Activated CD8-positive, alpha-beta memory T cell treated with anti-CD3 and anti-CD28 coated beads for 4 hours (primary cell): ENCODE data around the gene SASH1.

Experiments used
- DNase-seq, 2 donors: peaks; one replicate each; pipeline ENCODE4 v3.0.0-alpha.2; 2020; ENCODE audit warnings: low read depth in 2 of 2

Gene SASH1

GRCh38 chr6:148459238-148459637, 116.6 kb downstream of the SASH1 start:
- DNase-seq: no peak

- no peak for DNase-seq
Observed at GRCh38 chr6:148460876-148461646, 118.4 kb downstream of the SASH1 start.

DNA sequence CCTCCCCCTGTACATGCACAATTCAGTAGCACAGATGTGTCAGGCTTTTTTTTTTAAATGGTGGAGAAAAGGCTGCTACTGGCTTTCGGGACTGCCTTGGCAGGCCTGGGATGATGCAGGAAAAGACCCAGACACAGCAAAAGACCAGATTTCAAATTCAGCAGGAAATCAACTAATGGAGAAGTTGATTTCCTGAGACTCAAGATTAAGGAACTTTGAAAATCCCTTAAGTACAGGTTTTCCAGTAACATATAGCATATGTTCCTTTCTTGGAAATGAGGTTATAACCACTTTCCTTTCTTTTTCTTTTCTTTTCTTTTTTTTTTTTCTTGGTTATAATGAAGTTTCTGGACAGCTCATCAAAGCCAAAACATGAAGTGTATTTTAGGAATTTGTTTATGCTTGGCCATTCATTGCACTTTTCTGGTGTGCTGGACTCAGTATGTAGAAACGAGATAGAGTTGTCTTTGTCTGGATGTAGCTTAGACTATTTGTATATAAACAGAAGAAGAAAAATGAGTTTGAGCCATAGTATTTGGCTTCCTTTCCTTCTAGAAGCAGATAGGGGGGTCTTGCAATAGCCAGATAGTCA, 119.4 kb downstream of the SASH1 start:
- DNase-seq: no peak

DNA sequence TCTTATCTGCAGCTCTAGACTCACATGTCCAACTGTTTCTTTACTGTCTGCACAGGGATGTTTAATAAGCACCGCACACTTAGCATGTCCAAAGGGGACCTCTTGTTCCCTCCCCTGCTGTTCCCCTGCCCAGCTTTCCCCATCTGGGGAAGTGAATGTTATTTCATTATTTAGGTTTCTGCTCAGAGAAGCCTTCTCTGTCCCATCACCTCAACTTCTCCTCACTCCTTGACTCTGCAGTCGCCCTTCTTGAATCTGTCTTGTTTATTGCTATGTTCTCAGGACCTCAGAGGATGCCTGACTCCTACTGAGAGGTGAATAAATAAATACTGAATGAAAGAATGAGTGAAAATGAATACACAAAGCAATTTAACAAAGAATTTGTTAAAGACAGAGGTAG, 121.0 kb downstream of the SASH1 start:
- DNase-seq: no peak

DNA sequence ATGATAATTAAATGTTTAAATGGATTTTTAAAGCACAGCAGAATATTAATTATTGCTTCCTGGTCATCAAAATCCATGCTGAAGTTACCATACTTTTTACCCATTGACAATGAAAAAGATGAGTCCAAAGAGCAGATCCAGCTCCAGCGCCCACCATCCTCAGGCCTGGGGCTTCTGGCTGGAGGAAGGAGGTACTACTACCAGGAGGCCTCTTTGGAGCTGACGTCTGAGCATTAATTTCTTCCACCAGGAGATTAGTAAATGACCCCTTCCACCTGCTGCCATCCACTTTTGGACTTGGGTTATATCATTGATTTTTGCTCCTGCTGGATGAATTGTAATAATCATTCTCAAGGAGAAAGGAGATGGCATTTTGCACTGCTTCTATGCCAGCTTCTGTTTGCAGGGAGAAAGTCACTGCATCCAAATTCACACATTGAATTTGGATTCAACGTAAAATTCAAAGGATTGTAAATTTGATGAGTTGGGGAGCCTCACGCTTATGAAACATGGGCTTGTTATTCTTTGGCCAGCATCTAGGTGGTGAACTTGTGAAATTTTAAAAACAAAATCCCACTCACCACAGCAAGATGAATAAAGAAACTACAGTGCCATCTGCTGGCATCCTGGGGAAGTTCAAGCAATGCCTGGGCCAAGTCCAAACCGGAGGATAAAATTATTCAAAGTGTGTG, 121.8 kb downstream of the SASH1 start:
- DNase-seq: no peak

- no peak for DNase-seq
Observed at GRCh38 chr6:148465011-148465335, 122.3 kb downstream of the SASH1 start.

DNA sequence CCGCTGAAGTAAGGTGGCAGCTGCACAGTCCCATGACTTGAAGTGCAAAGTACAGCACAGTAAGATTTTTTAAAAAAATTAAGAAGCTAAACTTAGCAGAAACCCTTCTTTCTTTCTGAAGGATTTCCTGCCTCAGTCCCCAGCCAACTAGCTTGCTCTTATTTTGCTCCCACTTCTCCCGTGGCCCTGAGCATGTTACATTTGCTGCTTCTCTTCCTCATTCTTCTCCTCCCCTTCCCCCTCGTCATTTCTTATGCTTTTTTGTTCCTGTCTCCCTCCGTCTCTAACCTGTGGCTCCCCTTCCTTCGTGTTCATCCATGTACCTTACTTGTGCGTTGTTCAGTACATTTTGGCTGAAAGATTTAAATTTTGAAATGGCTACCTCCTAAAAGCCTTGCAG, 123.0 kb downstream of the SASH1 start:
- DNase-seq: no peak

DNA sequence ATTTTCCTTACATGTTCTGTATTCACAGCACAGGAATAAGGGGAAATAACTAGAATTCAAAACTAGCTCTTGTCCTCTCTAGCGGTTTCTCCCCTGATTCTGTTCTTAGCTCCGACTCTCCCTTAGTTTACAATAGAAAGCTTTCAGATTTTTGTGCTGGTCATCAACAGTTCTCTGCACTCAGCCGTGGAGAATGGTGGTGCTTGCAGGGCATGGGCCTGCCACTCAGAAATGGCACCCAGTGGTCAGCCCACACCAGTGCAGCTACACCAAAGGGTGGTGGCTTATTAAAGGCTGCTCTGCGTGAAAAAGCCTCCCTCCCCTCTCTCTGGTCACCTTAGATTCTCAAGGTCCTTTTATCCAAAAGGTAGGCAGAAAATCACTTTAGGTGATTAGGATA, 123.5 kb downstream of the SASH1 start:
- DNase-seq: no peak

- no peak for DNase-seq
Observed at GRCh38 chr6:148467926-148468325, 125.3 kb downstream of the SASH1 start.

GRCh38 chr6:148470156-148470555, 127.5 kb downstream of the SASH1 start:
- DNase-seq: no peak

GRCh38 chr6:148470606-148471465, 128.2 kb downstream of the SASH1 start:
- DNase-seq: no peak

GRCh38 chr6:148471624-148472159, 129.1 kb downstream of the SASH1 start:
- no peak for DNase-seq

GRCh38 chr6:148472171-148473105, 129.8 kb downstream of the SASH1 start:
- no peak for DNase-seq

GRCh38 chr6:148479497-148479896, 136.9 kb downstream of the SASH1 start:
- DNase-seq: no peak

DNA sequence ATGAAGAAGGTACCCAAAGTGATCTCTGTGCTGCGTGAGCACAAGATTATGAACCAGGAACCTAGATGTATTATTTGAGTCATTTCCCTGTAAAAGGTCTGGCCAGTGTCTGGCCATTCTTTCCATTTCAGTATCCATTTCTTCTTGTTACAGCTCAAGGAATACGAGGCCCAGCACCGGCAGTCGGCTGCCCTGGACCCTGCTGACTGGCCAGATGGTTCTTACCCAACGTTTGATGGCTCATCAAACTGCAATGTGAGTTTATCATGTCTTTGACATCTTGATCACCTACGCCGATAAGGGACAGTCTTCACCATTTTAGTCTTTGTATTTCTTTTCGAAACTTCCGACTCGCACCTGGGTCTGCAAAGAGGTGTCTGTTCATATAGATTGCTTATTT, 144.8 kb downstream of the SASH1 start:
- no peak for DNase-seq

DNA sequence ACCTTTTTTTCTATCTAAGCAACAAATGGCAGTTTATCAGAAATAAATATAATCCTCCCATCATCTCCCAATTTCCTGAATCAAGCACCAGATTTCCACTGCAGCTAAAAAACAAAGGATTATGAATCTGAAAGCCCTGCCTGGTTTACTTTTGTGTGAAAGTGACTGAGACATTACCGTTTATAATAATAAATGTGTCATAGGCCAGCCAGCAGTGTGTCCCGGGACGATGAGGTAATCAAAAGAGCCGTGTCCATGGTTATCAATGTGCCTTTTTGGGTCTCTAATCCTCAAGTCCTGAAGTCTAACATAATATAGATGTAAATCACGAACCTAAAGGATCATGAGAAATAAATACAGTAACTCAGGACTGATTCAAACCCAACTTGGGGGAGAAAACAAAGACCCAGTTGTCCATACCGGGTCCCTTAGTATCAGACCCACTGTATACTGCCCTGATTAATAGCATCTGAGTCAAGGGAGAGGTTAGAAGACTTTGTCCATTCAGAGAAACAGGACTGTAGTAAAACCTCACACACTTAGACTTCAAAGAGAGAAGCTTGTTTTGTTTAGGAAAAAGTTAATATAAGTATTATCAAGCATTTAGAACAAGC, 149.1 kb downstream of the SASH1 start:
- no peak for DNase-seq

DNA sequence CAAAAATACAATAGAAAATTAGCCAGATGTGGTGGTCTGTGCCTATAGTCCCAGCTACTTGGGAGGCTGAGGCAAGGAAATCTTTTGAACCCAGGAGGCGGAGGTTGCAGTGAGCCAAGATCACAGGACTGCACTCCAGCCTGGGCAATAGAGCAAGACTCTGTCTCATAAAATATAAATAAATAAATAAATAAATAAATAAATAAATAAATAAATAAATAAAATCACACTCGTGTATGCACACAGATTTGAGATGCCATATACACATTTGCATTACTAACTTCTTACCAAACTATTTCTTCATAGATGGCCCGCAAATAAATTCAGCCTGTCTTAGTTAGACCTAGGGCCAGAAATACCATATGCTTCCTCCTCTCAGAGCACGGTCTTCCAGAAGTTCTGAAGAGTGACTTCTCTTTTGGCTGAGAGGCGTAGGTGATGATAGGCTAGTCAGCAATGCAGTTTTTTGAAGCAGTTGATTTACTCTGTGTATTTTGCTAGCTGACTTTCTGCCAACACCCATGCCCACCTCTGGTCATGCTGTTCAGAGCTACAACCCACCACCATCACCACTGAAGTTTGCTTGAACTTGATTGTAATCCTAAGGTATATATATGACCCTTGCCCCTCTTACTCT, 150.1 kb downstream of the SASH1 start:
- DNase-seq: no peak

DNA sequence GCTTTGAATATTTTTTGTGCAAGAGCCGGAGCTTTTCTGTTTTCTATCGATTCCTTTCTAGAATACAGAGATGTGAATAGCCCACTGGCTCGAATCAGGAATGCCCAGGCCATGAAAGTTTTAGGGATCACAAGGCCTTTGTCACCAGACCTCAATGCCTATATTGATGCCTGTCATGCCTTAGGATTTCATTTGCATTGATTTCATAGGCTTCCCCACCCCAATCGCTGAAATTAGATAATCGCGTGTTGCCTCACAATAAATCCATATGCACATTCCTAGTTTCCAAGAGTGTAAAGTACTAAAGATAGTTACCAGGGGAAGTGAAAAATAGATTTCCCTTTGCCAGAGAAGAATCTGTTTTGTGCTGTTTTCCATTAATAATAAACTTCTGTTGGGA, 150.8 kb downstream of the SASH1 start:
- DNase-seq: no peak

GRCh38 chr6:148494226-148494625, 151.6 kb downstream of the SASH1 start:
- no peak for DNase-seq

DNA sequence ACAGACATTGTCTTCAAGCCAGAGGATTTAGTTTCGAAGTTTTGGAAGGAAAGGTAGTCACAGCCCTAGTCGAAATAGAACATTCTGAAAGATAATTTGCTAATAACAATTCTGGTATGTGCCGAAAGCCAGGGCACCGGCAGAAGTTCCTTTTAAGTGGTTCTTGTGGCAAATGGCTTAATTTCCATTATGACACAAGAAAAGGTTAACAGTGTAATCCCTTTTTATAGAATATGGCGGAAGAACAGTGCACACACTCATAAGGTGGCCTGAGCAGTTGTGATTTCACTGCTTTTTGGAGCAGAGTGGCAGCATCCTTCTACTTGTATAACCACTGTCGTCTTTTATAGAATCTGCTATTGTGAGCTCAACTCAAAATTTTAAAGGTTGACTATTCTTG, 152.4 kb downstream of the SASH1 start:
- DNase-seq: no peak
